IMR-90 (cell line): ENCODE measurements around the gene PEAK1. TPM values are rescaled to one million over a fixed set of nuclear protein-coding genes. Genes with fewer than 3 reads are reported as not detected.

Source experiments
- ATAC-seq: fragments of 200-7000 bp; cut with Tn5 transposase; 2 replicates; pipeline ENCODE4 v1.9.1; 2020; ENCODE audit warnings: low read depth, mild to moderate bottlenecking, moderate library complexity
- BruUV-seq: library from RNA; stranded (reverse); fragments of 400-500 nt; replicated peaks from 2 replicates; lab custom pipeline; 2021; lab: Mats Ljungman, UMichigan
- CTCF ChIA-PET: fragments of 300-600 bp; formaldehyde crosslinking; extraction: SDS; loops from one replicate; lab custom pipeline; 2021; ENCODE audit warnings: antibody characterized with exemption; lab: Yijun Ruan, JAX
- POLR2A ChIA-PET: fragments of 300-600 bp; sonication (Branson Sonifier 250); formaldehyde crosslinking; loops from one replicate; lab custom pipeline; 2022; ENCODE audit warnings: antibody characterized with exemption; ENCODE audit not compliant: unreplicated experiment; lab: Charles Lee
- DNase-seq: peaks from one replicate; pipeline ENCODE4 v3.0.0; 2013
- H2AFZ ChIP-seq: replicated peaks from 2 replicates; pipeline ENCODE3; 2013; ENCODE audit warnings: low read length, mild to moderate bottlenecking; ENCODE audit not compliant: poor library complexity
- H2AK5ac ChIP-seq: 2 replicates; pipeline ENCODE4 v1.6.1; 2013; ENCODE audit warnings: low read depth, low read length, inconsistent platforms
- H2AK9ac ChIP-seq: replicated peaks from 2 replicates; pipeline ENCODE3; 2013; ENCODE audit warnings: mild to moderate bottlenecking, low read depth, low read length, moderate library complexity; ENCODE audit not compliant: poor library complexity
- H2BK120ac ChIP-seq: 2 replicates; pipeline ENCODE4 v1.6.1; 2013; ENCODE audit warnings: low read depth, low read length, inconsistent platforms
- H2BK15ac ChIP-seq: 3 replicates; pipeline ENCODE4 v1.6.1; 2013; ENCODE audit warnings: low read depth, low read length, inconsistent platforms
- H2BK20ac ChIP-seq: 2 replicates; pipeline ENCODE4 v1.6.1; 2013; ENCODE audit warnings: low read depth, mild to moderate bottlenecking, inconsistent platforms, low read length, moderate library complexity
- H2BK5ac ChIP-seq: 2 replicates; pipeline ENCODE4 v1.6.1; 2013; ENCODE audit warnings: mild to moderate bottlenecking, low read depth, low read length, inconsistent platforms; ENCODE audit not compliant: poor library complexity, severe bottlenecking
- H3K14ac ChIP-seq: replicated peaks from 2 replicates; pipeline ENCODE4 v1.6.1; 2013; ENCODE audit warnings: low read depth, low read length, inconsistent platforms
- H3K18ac ChIP-seq: 2 replicates; pipeline ENCODE4 v1.6.1; 2013; ENCODE audit warnings: low read depth, low read length, control low read depth
- H3K23ac ChIP-seq: 2 replicates; pipeline ENCODE4 v1.6.1; 2013; ENCODE audit warnings: low read depth, low read length, inconsistent platforms
- H3K27ac ChIP-seq: 2 replicates; pipeline ENCODE4 v1.5.1; 2013; ENCODE audit warnings: mild to moderate bottlenecking, control low read depth, low read length; ENCODE audit not compliant: insufficient read depth
- H3K27me3 ChIP-seq: 2 replicates; pipeline ENCODE4 v1.6.1; 2013; ENCODE audit warnings: low read length; ENCODE audit not compliant: control insufficient read depth, insufficient read depth
- H3K36me3 ChIP-seq: 2 replicates; pipeline ENCODE4 v1.6.1; 2013; ENCODE audit warnings: low read length, mixed read lengths; ENCODE audit not compliant: control insufficient read depth, insufficient read depth
- H3K4ac ChIP-seq: 2 replicates; pipeline ENCODE4 v1.6.1; 2013; ENCODE audit warnings: low read depth, low read length, inconsistent platforms
- H3K4me1 ChIP-seq: 2 replicates; pipeline ENCODE4 v1.6.1; 2013; ENCODE audit warnings: low read length, mixed read lengths; ENCODE audit not compliant: control insufficient read depth, insufficient read depth
- H3K4me2 ChIP-seq: 2 replicates; pipeline ENCODE4 v1.6.1; 2013; ENCODE audit warnings: low read depth, mild to moderate bottlenecking, control low read depth, low read length, moderate library complexity
- H3K4me3 ChIP-seq: 2 replicates; pipeline ENCODE4 v1.5.1; 2013; ENCODE audit warnings: low read depth, mild to moderate bottlenecking, control low read depth, low read length, moderate library complexity; ENCODE audit not compliant: insufficient read depth
- H3K56ac ChIP-seq: 2 replicates; pipeline ENCODE4 v1.6.1; 2013; ENCODE audit warnings: low read length, inconsistent platforms; ENCODE audit not compliant: insufficient read depth; ENCODE audit errors: extremely low read depth
- H3K79me1 ChIP-seq, 2 experiments: 2 replicates each; pipeline ENCODE4 v1.6.1; 2013; ENCODE audit warnings: low read length in 2 of 2, inconsistent platforms in 1 of 2, low read depth in 1 of 2
- H3K9ac ChIP-seq: 2 replicates; pipeline ENCODE4 v1.6.1; 2013; ENCODE audit warnings: low read depth, low read length, control low read depth
- H3K9me1 ChIP-seq: 2 replicates; pipeline ENCODE4 v1.6.1; 2013; ENCODE audit warnings: low read length, inconsistent platforms; ENCODE audit not compliant: insufficient read depth
- H3K9me3 ChIP-seq: 2 replicates; pipeline ENCODE4 v1.6.1; 2013; ENCODE audit warnings: low read length; ENCODE audit not compliant: control insufficient read depth, insufficient read depth
- H4K20me1 ChIP-seq: 2 replicates; pipeline ENCODE4 v1.6.1; 2013; ENCODE audit warnings: low read length, inconsistent platforms; ENCODE audit not compliant: insufficient read depth
- H4K5ac ChIP-seq: 2 replicates; pipeline ENCODE4 v1.6.1; 2013; ENCODE audit warnings: mild to moderate bottlenecking, low read depth, low read length, control low read depth
- H4K8ac ChIP-seq, 2 experiments: 2 replicates each; pipeline ENCODE4 v1.6.1; 2013; ENCODE audit warnings: low read depth in 2 of 2, low read length in 2 of 2, control low read depth in 1 of 2, inconsistent platforms in 1 of 2
- H4K91ac ChIP-seq: 2 replicates; pipeline ENCODE4 v1.6.1; 2013; ENCODE audit warnings: low read depth, low read length, inconsistent platforms; ENCODE audit not compliant: insufficient read depth
- BHLHE40 ChIP-seq: fragments of 150-350 bp; IDR thresholded peaks from 2 replicates; pipeline ENCODE4 v1.6.1; 2016; ENCODE audit warnings: mild to moderate bottlenecking, low read depth, low read length
- CEBPB ChIP-seq: IDR thresholded peaks from 2 replicates; pipeline ENCODE4 v1.6.1; 2012; ENCODE audit warnings: low read depth, low read length, improper control_type of control experiment
- CHD1 ChIP-seq: IDR thresholded peaks from 2 replicates; pipeline ENCODE4 v1.6.1; 2012; ENCODE audit warnings: low read depth, low read length, improper control_type of control experiment
- ELK1 ChIP-seq: fragments of 150-350 bp; IDR thresholded peaks from 2 replicates; pipeline ENCODE4 v1.6.1; 2016; ENCODE audit warnings: low read depth, mild to moderate bottlenecking, low read length, moderate library complexity, borderline replicate concordance
- MAZ ChIP-seq: IDR thresholded peaks from 2 replicates; pipeline ENCODE4 v1.6.1; 2012; ENCODE audit warnings: low read depth, mild to moderate bottlenecking, low read length, improper control_type of control experiment, moderate library complexity, borderline replicate concordance
- NFE2L2 ChIP-seq: fragments of 150-350 bp; IDR thresholded peaks from 2 replicates; pipeline ENCODE4 v1.6.1; 2016; ENCODE audit warnings: low read depth, mild to moderate bottlenecking, low read length
- RAD21 ChIP-seq: IDR thresholded peaks from 2 replicates; pipeline ENCODE4 v1.6.1; 2012; ENCODE audit warnings: low read length, improper control_type of control experiment
- RCOR1 ChIP-seq: IDR thresholded peaks from 2 replicates; pipeline ENCODE4 v1.6.1; 2012; ENCODE audit warnings: mild to moderate bottlenecking, low read length, improper control_type of control experiment; ENCODE audit not compliant: insufficient replicate concordance
- RFX5 ChIP-seq: IDR thresholded peaks from 2 replicates; pipeline ENCODE4 v1.8.0; 2012; ENCODE audit warnings: low read depth, mild to moderate bottlenecking, low read length, moderate library complexity
- WGBS, 2 experiments: methylation state at CpG; one replicate each; pipeline versions ENCODE4 v1.1.5 to v1.1.7; 2013; ENCODE audit warnings: missing lambda C conversion rate in 2 of 2; ENCODE audit not compliant: insufficient read length in 1 of 2; ENCODE audit errors: extremely low coverage in 2 of 2; 5-methylcytosine and 5-hydroxymethylcytosine counted together
- dilution Hi-C: fragments of 300-500 bp; cut with HindIII; formaldehyde crosslinking; loops from one replicate; pipeline ENCODE4 v1.14.3; 2018; ENCODE audit warnings: low sequenced_read_pairs; ENCODE audit not compliant: unreplicated experiment
- in situ Hi-C: fragments of 300-500 bp; cut with MboI; formaldehyde crosslinking; loops from 3 replicates; pipeline ENCODE4 v1.14.3; 2019; ENCODE audit warnings: low sequenced_read_pairs, inconsistent platforms, mixed read lengths
- intact Hi-C: fragments of 100-400 bp; cut with micrococcal nuclease; formaldehyde crosslinking; loops from 2 replicates; pipeline ENCODE4 v1.10.0; 2022
- polyA plus RNA-seq, 3 experiments: library from polyadenylated mRNA; depleted of rRNA; stranded (reverse); fragments of >200 nt; gene quantifications; 2 replicates each; pipeline ENCODE4 v1.2.3, GENCODE V29; 2012; ENCODE audit warnings: low replicate concordance in 1 of 3
- total RNA-seq: library from RNA; depleted of rRNA; stranded (reverse); fragments of >200 nt; gene quantifications from 2 replicates; pipeline ENCODE4 v1.2.3, GENCODE V29; 2012
- TF ChIP-seq, protein P1 (sequence below): conservative IDR thresholded peaks from 2 replicates; pipeline ENCODE4 v1.5.1; 2012; ENCODE audit warnings: mild to moderate bottlenecking, low read depth, low read length, improper control_type of control experiment

PEAK1 gene
- total and polyA plus RNA-seq, 2 of the 4 experiments (the other 2 are of a cell fraction), result 21.5 to 43.9 TPM

- peaks cover 3% of the 10 kb centered on the region for H3K9me1 ChIP-seq
- H3K9ac ChIP-seq, result no peak overlapping the region
- CTCF ChIA-PET, result no interaction called here
- WGBS, 2 experiments, result no CpG with 5 or more reads among the region's 3 CpGs
- BruUV-seq, result no TSS peak
- H3K18ac ChIP-seq, result no peak overlapping the region
- in situ Hi-C loops (no loop called here), dilution Hi-C loops (no loop called here), intact Hi-C loops (no loop called here)
- peaks cover 6% of the 10 kb centered on the region; the same call in 1 of the 2 replicates for H3K36me3 ChIP-seq
- H4K20me1 ChIP-seq, result peaks cover 50% of the 10 kb centered on the region
- H3K4me2 ChIP-seq, result no peak overlapping the region
- no peak for ATAC-seq
- no peak overlapping the region for H2BK15ac ChIP-seq
- H4K91ac ChIP-seq, result no peak overlapping the region
- no peaks in the 10 kb centered on the region for H3K9me3 ChIP-seq
- H3K23ac ChIP-seq, result no peak overlapping the region
- H4K5ac ChIP-seq, result no peak overlapping the region
- H3K4me3 ChIP-seq, result no peak overlapping the region
- no peak overlapping the region for H2BK5ac ChIP-seq
- POLR2A ChIA-PET, result no interaction called here
- DNase-seq, result no peak
- H2BK120ac ChIP-seq, result no peak overlapping the region
- no peak overlapping the region for H3K4ac ChIP-seq
- no peak overlapping the region for H3K27ac ChIP-seq
- H2AK9ac ChIP-seq, result no peak overlapping the region
- H3K14ac ChIP-seq, result no peak overlapping the region
- H3K4me1 ChIP-seq, result peaks cover 6% of the 10 kb centered on the region
- TF ChIP-seq RAD21 (no peak), NFE2L2 (no peak), CEBPB (no peak), RFX5 (no peak), ELK1 (no peak), CHD1 (no peak), RCOR1 (no peak), MAZ (no peak), BHLHE40 (no peak)
- TF ChIP-seq, protein P1, sequence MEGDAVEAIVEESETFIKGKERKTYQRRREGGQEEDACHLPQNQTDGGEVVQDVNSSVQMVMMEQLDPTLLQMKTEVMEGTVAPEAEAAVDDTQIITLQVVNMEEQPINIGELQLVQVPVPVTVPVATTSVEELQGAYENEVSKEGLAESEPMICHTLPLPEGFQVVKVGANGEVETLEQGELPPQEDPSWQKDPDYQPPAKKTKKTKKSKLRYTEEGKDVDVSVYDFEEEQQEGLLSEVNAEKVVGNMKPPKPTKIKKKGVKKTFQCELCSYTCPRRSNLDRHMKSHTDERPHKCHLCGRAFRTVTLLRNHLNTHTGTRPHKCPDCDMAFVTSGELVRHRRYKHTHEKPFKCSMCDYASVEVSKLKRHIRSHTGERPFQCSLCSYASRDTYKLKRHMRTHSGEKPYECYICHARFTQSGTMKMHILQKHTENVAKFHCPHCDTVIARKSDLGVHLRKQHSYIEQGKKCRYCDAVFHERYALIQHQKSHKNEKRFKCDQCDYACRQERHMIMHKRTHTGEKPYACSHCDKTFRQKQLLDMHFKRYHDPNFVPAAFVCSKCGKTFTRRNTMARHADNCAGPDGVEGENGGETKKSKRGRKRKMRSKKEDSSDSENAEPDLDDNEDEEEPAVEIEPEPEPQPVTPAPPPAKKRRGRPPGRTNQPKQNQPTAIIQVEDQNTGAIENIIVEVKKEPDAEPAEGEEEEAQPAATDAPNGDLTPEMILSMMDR, result no peak
- no peak overlapping the region for H4K8ac ChIP-seq
- no peak overlapping the region for H2AK5ac ChIP-seq
- peaks cover 24 to 76% of the 10 kb centered on the region in 2 experiments for H3K79me1 ChIP-seq
- no peak overlapping the region for H3K56ac ChIP-seq
- no peaks in the 10 kb centered on the region for H3K27me3 ChIP-seq
- no peak overlapping the region for H2AFZ ChIP-seq
- H2BK20ac ChIP-seq, result no peak overlapping the region
Measured at GRCh38 chr15:77356305-77356704, 63.6 kb downstream of the PEAK1 start.
